Upper lobe of right lung (tissue), 1 donor: Measurements from ENCODE around the gene ATAD5. TPM values are rescaled to one million over a fixed set of nuclear protein-coding genes. Genes with fewer than 3 reads are reported as not detected.

Source experiments
- ATAC-seq: fragments of 200-7000 bp; cut with Tn5 transposase; one replicate; pipeline ENCODE4 v1.9.1; 2020; ENCODE audit warnings: mild to moderate bottlenecking, moderate library complexity
- DNase-seq: peaks from one replicate; pipeline ENCODE4 v3.0.0-alpha.2; 2020
- H3K27ac ChIP-seq: fragments of 200-600 bp; one replicate; pipeline ENCODE4 v1.8.0; 2022
- H3K27me3 ChIP-seq: fragments of 200-600 bp; one replicate; pipeline ENCODE4 v1.8.0; 2022; ENCODE audit warnings: mild to moderate bottlenecking
- H3K36me3 ChIP-seq: fragments of 200-600 bp; one replicate; pipeline ENCODE4 v1.8.0; 2022
- H3K4me1 ChIP-seq: fragments of 200-600 bp; one replicate; pipeline ENCODE4 v1.8.0; 2022
- H3K4me3 ChIP-seq: fragments of 200-600 bp; one replicate; pipeline ENCODE4 v1.8.0; 2022; ENCODE audit warnings: mild to moderate bottlenecking
- H3K9me3 ChIP-seq: fragments of 200-600 bp; one replicate; pipeline ENCODE4 v1.8.0; 2022
- intact Hi-C: fragments of 100-400 bp; cut with DNase I; formaldehyde crosslinking; loops from one replicate; pipeline ENCODE4 v1.11.0; 2022
- total RNA-seq: library from RNA; stranded (reverse); fragmentation: NEBNext Ultra II Directional; extraction: Animal tissue kit (Norgen Biotek cat#: 25700); gene quantifications from one replicate; pipeline ENCODE4 v1.2.1, GENCODE V29; 2021
- TF ChIP-seq, protein P1 (sequence below): fragments of 200-600 bp; IDR thresholded peaks from one replicate; pipeline ENCODE4 v1.8.0; 2022; ENCODE audit warnings: antibody characterized with exemption
- donor health status: DM: no; HTN: yes; CAD: no; lungs with severe emphysema.

The ATAD5 gene
- total RNA-seq, 1 donor from 2014 or later, result 1.1 TPM

DNA sequence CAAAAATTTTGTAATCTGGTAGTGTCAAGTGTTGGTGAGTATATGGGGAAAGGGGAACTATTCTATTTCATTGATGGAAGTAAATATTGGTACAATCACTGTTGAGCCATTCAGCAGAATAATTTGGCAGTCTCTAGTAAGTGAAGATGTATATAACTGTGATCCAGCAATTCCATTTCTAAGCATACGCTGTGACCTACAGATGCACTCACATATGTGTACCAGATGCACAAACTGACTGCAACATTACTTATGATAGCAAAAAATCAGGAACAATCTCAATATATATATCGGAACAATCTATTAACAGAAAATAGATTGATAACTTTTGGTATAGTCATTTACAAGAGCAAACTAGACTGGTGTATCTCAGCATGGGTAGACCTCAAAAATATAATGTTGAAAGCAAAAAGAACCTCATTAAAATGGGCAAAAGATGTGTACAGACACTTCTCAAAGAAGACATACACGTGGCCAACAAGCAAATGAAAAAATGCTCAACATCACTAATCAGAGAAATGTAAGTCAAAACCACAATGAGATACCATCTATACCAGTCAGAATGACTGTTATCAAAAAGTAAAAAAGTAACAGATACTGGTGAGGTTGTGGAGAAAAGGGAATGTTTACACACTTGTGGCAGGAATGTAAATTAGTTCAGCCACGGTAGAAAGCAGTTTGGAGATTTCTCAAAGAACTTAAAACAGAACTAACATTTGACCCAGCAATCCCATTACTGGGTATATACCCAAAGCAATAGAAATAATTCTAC is 110.7 kb downstream of the ATAD5 start:
- Histone ChIP-seq H3K9me3 (no peaks in the 10 kb centered on the region), H3K27me3 (no peaks in the 10 kb centered on the region), H3K36me3 (no peaks in the 10 kb centered on the region), H3K4me3 (no peak overlapping the region), H3K27ac (no peak overlapping the region), H3K4me1 (no peaks in the 10 kb centered on the region)
- ATAC-seq (no peak), DNase-seq (no peak)
- TF ChIP-seq, protein P1, sequence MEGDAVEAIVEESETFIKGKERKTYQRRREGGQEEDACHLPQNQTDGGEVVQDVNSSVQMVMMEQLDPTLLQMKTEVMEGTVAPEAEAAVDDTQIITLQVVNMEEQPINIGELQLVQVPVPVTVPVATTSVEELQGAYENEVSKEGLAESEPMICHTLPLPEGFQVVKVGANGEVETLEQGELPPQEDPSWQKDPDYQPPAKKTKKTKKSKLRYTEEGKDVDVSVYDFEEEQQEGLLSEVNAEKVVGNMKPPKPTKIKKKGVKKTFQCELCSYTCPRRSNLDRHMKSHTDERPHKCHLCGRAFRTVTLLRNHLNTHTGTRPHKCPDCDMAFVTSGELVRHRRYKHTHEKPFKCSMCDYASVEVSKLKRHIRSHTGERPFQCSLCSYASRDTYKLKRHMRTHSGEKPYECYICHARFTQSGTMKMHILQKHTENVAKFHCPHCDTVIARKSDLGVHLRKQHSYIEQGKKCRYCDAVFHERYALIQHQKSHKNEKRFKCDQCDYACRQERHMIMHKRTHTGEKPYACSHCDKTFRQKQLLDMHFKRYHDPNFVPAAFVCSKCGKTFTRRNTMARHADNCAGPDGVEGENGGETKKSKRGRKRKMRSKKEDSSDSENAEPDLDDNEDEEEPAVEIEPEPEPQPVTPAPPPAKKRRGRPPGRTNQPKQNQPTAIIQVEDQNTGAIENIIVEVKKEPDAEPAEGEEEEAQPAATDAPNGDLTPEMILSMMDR, result no peak
- intact Hi-C loops, result no loop called here

Other genes with a start within 250 kb of the ATAD5 start
- gene CRLF3, start 7.3 kb upstream of the ATAD5 start, total RNA-seq, result 20.1 TPM
- gene TEFM, start 74.3 kb downstream of the ATAD5 start, total RNA-seq, result 14.7 TPM
- 19.8 TPM for gene ADAP2, start 90.0 kb downstream of the ATAD5 start, total RNA-seq
- gene RNF135, start 139.1 kb downstream of the ATAD5 start, total RNA-seq, result 25.3 TPM